Stimulated activated CD8-positive, alpha-beta memory T cell treated with anti-CD3 and anti-CD28 coated beads, Interleukin-12 subunit alpha, Interleukin-12 subunit beta, amount 100 ng/mL, for 1 hour (primary cell): ENCODE measurements around the gene SENP2.
A peak's percentile ranks its signal among the peaks of the same experiment; 100 is the strongest.
"Not testable (repeated sequence)": the region's sequence is repeated elsewhere in the genome, so short reads cannot be mapped to it uniquely, and the experiment has no call there.

Experiments
- DNase-seq: peaks from one replicate; pipeline ENCODE4 v3.0.0-alpha.2; 2020; ENCODE audit warnings: low read depth

The SENP2 gene

GRCh38 chr3:185647880-185648210 lies 61.8 kb downstream of the SENP2 start:
- DNase-seq: no peak

DNA sequence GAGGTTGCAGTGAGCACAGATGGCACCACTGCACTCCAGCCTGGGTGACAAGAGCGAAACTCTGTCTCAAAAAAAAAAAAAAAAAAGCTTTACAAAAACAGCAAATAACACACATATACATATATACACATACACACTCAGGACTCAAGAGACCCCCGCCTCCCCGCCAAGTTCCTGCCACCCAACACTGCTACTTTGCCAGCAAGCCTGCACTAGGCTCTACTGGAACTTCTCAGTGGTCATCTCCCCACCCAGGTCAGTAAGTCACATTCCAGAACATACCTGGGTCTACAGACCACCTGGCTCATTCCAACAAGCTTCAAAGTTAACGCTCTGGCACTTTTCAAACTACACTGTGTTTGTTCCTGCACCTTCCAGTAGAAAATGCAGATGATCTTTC lies 62.3 kb downstream of the SENP2 start:
- no peak for DNase-seq

GRCh38 chr3:185649414-185649813 lies 63.3 kb downstream of the SENP2 start:
- DNase-seq: no peak

DNA sequence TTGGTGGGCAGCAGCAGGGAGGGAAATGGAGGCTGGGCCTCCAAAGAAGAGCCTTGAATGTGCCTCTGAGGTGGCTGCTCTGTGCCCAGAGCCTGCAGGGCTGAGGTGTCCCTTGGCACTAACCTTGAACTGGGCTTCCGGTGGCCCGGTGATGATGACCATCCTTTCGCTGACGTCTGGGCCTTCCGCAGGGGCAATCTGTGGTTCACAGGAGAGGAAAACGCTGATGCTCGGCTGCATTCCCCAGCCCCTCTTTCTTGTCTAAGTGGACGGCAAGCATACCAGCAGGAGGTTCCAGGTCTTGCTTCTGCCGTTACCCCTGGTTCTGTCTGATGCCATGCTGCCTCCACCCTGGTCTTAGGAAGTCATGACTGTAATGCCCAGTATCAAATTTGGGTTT lies 65.9 kb downstream of the SENP2 start:
- DNase-seq: no peak

DNA sequence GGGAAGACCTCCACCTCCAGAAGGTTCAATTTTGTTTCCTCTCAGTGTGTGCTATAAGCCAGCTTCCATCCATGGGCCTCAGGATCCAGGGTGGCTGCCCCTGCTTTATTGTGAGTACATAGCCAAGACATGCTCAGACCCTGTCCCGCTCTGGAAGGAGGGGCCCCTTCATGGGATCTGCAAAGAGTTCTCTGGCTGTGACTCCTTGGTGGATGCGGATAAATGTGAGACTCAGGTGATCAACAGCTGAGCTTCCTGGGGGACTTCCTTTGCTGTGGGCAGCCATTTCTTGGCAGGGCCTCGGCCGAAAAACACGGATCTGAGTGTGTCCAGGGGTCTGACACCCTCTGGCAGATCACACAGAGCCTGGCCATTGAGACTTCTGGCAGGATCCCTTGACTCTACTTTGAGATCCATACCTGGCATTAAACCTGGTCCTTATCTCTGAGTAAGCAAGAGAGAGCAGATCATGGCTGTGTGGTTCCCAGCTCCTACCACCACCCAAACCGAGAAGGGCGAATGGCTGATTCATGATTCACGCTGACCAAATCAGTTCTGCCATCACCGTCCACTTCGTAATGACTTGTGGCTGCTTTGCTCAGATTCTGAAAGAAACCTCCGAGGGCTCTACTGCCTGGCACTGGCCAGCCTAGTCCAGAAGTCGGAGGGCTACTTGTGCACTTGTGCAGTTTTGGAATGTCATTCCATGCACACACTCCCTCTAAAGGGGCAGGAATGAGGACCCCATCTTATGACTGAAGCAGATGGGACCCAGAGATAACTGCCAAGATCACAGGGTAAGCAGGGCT lies 68.1 kb downstream of the SENP2 start:
- DNase-seq: no peak

- no peak for DNase-seq
These were observed 68.7 kb downstream of the SENP2 start for GRCh38 chr3:185654758-185655145.

- no peak for DNase-seq
These were observed 69.6 kb downstream of the SENP2 start for GRCh38 chr3:185655426-185656320.

DNA sequence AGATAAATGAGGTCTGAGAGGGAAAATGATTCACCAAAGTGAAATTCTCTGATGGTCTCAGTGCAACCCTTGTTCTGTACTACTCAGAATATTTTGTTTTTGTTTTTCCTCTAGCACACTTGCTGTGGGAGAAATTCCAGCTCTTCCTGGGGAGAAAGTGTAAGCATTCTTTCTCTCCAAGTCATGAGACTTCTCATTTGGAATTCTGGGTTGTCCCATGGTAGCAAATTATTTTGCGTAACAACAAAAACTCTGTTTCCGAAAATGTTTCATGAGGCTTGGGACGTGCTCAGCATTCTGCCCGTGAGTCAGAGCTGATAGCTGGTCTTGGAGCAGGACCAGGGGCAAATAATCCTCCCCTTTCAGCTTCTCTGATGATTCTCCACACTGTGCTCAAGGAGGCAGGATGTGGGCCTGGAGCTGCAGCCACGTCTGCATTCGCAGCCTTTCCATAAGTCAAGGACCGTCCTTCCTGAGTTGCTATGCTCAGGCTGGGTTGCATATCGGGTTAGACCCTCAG lies 70.3 kb downstream of the SENP2 start:
- no peak for DNase-seq

DNA sequence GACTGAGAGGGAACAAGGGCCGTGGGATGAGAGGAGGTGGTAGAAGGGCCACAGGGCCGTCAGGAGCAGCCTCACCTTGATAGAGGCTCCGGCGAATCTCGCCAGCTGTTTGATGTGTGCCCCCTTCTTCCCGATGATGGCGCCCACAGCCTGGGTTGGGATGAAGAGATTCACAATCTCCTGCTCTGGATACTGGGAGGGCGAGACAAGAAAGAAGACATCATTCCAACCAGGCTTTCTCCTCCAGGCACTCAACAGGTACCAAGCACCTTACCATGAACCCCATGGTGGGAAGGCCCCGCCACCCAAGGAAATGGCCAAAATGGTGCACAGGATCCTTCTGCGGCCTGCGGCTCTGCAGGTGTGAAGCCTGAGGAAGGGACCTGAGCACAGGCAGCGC lies 71.1 kb downstream of the SENP2 start:
- DNase-seq: no peak

GRCh38 chr3:185657691-185658503 lies 71.8 kb downstream of the SENP2 start:
- no peak for DNase-seq

- DNase-seq: no peak
These were observed 72.4 kb downstream of the SENP2 start for GRCh38 chr3:185658504-185658912.

- no peak for DNase-seq
These were observed 72.8 kb downstream of the SENP2 start for GRCh38 chr3:185658943-185659342.

GRCh38 chr3:185659942-185660921 lies 74.1 kb downstream of the SENP2 start:
- peak; percentile 36 for DNase-seq

- DNase-seq: not testable (repeated sequence)
These were observed 75.2 kb downstream of the SENP2 start for GRCh38 chr3:185661296-185661695.

- DNase-seq: no peak
These were observed 75.7 kb downstream of the SENP2 start for GRCh38 chr3:185661772-185662171.

DNA sequence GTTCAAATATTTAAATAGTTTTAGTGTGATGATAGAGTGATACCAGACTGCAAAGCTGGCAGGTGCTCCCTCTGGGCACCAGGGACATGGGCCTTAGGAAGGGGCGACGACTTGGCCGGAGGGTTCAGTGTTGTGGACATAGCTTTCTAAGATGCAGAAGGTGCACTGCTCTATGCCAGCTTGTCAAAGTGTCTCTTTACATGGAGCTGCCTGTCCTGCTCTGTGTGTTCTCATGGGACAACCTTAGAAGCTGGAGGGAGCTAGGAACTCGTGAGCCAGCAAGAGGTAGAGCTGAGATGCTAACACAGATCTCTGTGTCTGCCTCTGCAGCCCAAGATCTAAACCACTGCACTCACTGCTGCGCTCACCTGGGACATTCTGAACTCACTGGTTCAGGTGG lies 77.8 kb downstream of the SENP2 start:
- DNase-seq: no peak

DNA sequence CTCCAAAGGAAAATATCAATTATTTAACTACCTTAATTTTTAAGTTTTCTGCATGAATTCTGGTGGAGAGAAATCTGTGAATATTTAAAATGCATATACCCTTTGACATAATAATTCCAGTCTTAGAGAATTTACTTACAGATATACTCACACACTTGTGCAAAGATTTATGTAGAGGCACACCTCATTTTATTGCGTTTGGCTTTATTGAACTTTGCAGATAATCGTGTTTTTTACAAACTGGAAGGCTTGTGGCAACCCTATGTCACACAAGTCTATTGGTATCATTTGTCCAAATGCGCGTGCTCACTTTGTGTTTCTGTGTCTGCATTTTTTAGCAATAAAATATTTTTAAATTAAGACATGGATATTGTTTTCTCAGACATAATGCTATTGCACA lies 81.5 kb downstream of the SENP2 start:
- DNase-seq: no peak

DNA sequence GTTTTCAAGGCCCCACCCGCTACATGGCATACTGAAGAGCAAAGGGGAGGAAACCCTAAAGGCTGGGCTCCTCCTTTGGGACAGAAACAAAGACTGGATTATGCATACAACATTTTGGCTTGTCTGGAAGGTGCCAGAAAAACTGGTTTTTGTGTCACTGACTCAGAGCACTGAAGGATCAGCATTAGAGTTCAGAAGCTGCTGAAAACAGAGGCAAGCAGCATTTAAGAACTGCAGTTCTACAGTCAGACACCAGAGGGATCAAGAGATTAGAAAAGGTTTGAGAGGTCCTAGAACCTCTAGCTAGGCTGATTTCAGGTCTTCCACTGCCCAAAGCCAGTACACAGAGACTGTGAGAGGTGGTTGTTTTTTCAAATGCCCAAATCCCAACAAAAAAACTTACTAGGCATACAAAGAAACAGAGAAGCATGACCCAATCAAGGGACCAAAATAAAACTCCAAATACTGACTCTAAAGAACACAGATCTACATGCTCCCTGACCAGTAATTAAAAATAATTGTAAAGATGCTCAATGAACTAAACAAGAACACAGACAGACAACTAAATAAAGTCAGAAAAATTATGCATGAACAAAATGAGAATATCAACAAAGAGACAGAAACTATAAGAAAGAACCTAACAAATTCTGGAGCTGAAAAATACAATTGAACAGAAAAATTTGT lies 91.2 kb downstream of the SENP2 start:
- DNase-seq: no peak

DNA sequence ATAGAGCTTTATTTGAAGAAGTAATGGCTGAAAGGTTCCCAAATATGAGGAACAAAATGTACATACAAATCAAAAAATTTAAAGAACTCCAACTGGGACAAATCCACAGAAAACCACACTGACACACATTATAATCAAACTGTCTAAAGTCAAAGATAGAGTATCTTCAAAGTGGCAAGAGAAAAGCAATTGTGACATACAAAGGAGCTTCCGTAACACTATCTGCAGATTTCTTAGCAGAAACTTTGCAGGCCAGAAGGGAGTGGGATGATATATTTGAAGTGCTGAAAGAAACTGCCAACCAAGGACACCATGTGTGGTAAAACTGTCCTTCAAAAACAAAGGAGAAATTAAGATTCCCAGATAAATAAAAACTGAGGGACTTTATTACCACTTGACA lies 91.9 kb downstream of the SENP2 start:
- DNase-seq: no peak

DNA sequence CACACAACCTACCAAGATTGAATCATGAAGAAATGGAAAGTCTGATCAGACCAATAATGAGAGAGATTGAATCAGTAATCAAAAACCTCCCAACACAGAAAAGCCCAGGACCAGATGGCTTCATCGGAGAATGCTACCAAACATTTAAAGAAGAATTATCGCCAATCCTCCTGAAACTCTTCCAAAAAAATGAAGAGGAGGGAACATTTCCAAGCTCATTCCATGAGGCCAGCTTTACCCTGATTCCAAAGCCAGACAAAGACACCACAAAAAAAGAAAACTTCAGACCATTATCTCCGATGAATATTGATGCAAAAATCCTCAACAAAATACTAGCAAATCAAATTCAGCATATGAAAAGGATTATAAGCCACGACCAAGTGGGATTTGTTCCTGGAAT lies 94.1 kb downstream of the SENP2 start:
- DNase-seq: no peak
